ENCODE data around the gene ABHD6. TPM values are rescaled to one million over a fixed set of nuclear protein-coding genes. Genes with fewer than 3 reads are reported as not detected.

Gene ABHD6
- total and polyA plus RNA-seq, 2 donors (not counting 3 experiments of a cell fraction or from before 2014, with no cell fraction given) = 5.8 to 7.5 TPM

DNA sequence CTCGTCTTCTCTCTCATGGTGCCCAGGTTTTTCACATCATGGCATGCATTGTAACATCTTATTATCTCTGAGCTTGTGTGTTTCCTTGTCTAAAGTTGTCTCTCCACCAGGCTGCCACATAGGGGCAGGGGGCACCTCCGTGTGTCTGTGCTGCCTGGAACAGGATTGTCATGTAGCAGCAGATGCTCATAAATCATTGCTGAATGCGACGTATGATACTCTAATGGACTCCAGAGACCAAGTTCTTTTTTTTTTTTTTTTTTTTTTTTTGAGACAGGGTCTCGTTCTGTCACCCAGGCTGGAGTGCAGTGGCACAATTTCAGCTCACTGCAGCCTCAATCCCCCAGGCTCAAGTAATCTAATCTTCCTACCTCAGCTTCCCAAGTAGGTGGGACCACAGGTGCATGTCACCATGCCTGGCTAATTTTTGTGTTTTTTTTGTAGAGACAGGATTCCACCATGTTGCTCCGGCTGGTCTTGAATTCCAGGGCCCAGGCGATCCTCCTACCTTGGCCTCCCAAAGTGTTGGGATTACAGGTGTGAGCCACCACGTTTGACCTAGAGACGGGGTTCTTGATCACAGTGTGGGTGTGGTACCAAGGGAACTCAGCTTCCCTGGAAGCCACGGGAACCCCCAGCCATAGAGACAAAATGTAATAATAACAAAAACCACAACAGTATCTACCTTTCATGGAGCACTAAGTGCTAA, 22.1 kb upstream of the ABHD6 start:
- Histone ChIP-seq H4K20me1 (replicated peaks; ENCODE audit: control insufficient read depth, extremely low read depth, insufficient read depth, low read length) (no peaks in the 10 kb centered on the region), H3K9me1 (replicated peaks; ENCODE audit: control insufficient read depth, extremely low read depth, insufficient read depth, low read length) (no peaks in the 10 kb centered on the region), H3K9me3 (replicated peaks; ENCODE audit: control insufficient read depth, insufficient read depth, low read length) (no peaks in the 10 kb centered on the region), H3K4me1 (ENCODE audit: control insufficient read depth, extremely low read depth, insufficient read depth, low read length) (peaks cover 7% of the 10 kb centered on the region), H3K9ac (replicated peaks; ENCODE audit: extremely low read depth, insufficient read depth, low read length) (no peak overlapping the region), H3K4me2 (ENCODE audit: insufficient read depth, low read length) (no peak overlapping the region), H2AFZ (ENCODE audit: low read depth, low read length) (no peak overlapping the region), H3K79me2 (ENCODE audit: control insufficient read depth, insufficient read depth, low read length) (no peaks in the 10 kb centered on the region), H3K36me3 (ENCODE audit: control insufficient read depth in 2 of 2, extremely low read depth in 1 of 2, insufficient read depth in 2 of 2, low read length in 2 of 2) (no peaks in the 10 kb centered on the region), H3K27me3 (ENCODE audit: control insufficient read depth in 2 of 2, insufficient read depth in 2 of 2, low read length in 2 of 2) (no peaks in the 10 kb centered on the region), H3K4me3 (replicated peaks in 1 of 3; ENCODE audit: insufficient read depth in 1 of 3, low read depth in 1 of 3, low read length in 3 of 3) (no peak overlapping the region), H3K27ac (ENCODE audit: insufficient read depth, low read depth, low read length) (no peak overlapping the region)
- TF ChIP-seq JUN (IDR thresholded peaks at IDR 0.05; ENCODE audit: borderline replicate concordance, insufficient read depth, insufficient read length, low read depth) (no peak), FOS (IDR thresholded peaks at IDR 0.05; ENCODE audit: borderline replicate concordance, insufficient read depth, low read length) (no peak), POLR2AphosphoS5 (IDR thresholded peaks at IDR 0.05; ENCODE audit: insufficient read depth, low read depth, low read length) (no peak), POLR2A (IDR thresholded peaks at IDR 0.05; ENCODE audit: low read depth, low read length) (no peak), MYC (IDR thresholded peaks at IDR 0.05; ENCODE audit: low read depth, low read length) (no peak), MAX (IDR thresholded peaks at IDR 0.05; ENCODE audit: insufficient read depth, insufficient read length) (no peak), CTCF (IDR thresholded peaks at IDR 0.05; ENCODE audit: extremely low read depth in 1 of 2, insufficient read depth in 1 of 2, low read depth in 1 of 2, low read length in 2 of 2) (no peak), GATA2 (IDR thresholded peaks at IDR 0.05; ENCODE audit: insufficient read depth, insufficient read length, low read depth, low read length) (no peak), EZH2 (IDR thresholded peaks at IDR 0.05; ENCODE audit: borderline replicate concordance, low read depth, low read length, severe bottlenecking) (no peak)
- no TSS peak for BruUV-seq (replicated peaks)
- ChIA-PET POLR2A (no interaction called here), CTCF (interaction anchor here (1.4 to 9.0 kb wide), 4 partner anchors 10 to 38 kb away, joined by 4 to 72 read pairs (median 29); no protein-coding TSS in a partner anchor)
- dilution Hi-C loops (cut with MboI; ENCODE audit: extremely low pct_ligation_motif_present, low sequenced_read_pairs) (no loop called here), intact Hi-C loops (cut with micrococcal nuclease) (loop anchor here (2.0 kb wide), 1 partner anchor 39 kb away; no protein-coding TSS in a partner anchor)
- DNase-seq (ENCODE audit: low read depth, low spot score) (no peak), FAIRE-seq (no peak)
